Upper lobe of left lung (tissue), 6 donors: ENCODE measurements around the gene ZNF496. TPM values are rescaled to one million over a fixed set of nuclear protein-coding genes. Genes with fewer than 3 reads are reported as not detected.

Experiments used
- ATAC-seq, 2 donors: fragments of 200-7000 bp; cut with Tn5 transposase; one replicate each; pipeline ENCODE4 v1.9.1; 2022; ENCODE audit warnings: mild to moderate bottlenecking in 2 of 2, moderate library complexity in 2 of 2; ENCODE audit not compliant: low FRiP score in 2 of 2
- DNase-seq, 2 donors: peaks; one replicate each; pipeline ENCODE4 v3.0.0-alpha.2; 2019 to 2020
- H3K27ac ChIP-seq, 4 donors: fragments of 200-600 bp; sonication (generic); one replicate each; pipeline ENCODE4 v1.5.1; 2016 to 2019
- H3K27me3 ChIP-seq, 4 donors: fragments of 200-600 bp; sonication (generic); one replicate each; pipeline ENCODE4 v1.5.1; 2017 to 2019
- H3K36me3 ChIP-seq, 4 donors: fragments of 200-600 bp; sonication (generic); one replicate each; pipeline ENCODE4 v1.5.1; 2016 to 2019
- H3K4me1 ChIP-seq, 4 donors: fragments of 200-600 bp; sonication (generic); one replicate each; pipeline ENCODE4 v1.5.1; 2018 to 2019
- H3K4me3 ChIP-seq, 4 donors: fragments of 200-600 bp; sonication (generic); one replicate each; pipeline ENCODE4 v1.5.1; 2017 to 2019; ENCODE audit warnings: mild to moderate bottlenecking in 2 of 4, moderate library complexity in 1 of 4
- H3K9me3 ChIP-seq, 4 donors: fragments of 200-600 bp; sonication (generic); one replicate each; pipeline ENCODE4 v1.5.1; 2018 to 2019
- CTCF ChIP-seq, 6 experiments: fragments of 450-650 bp in 4 of 6; fragments of 200-600 bp in 2 of 6; sonication (generic) in 2 of 6; IDR thresholded peaks; one replicate each; pipeline ENCODE4 v1.5.1; 2016 to 2019; ENCODE audit warnings: antibody characterized with exemption in 6 of 6
- EP300 ChIP-seq, 4 donors: sonication (generic); formaldehyde crosslinking; IDR thresholded peaks; one replicate each; pipeline ENCODE4 v1.5.1; 2017; ENCODE audit warnings: antibody characterized with exemption in 4 of 4, control low read depth in 2 of 4
- POLR2A ChIP-seq, 4 donors: fragments of 450-650 bp; IDR thresholded peaks; one replicate each; pipeline ENCODE4 v1.5.1; 2016 to 2017; ENCODE audit warnings: antibody characterized with exemption in 4 of 4, mild to moderate bottlenecking in 2 of 4
- POLR2AphosphoS5 ChIP-seq, 2 donors: sonication (generic); formaldehyde crosslinking; IDR thresholded peaks; one replicate each; pipeline ENCODE4 v1.5.1; 2017; ENCODE audit warnings: antibody characterized with exemption in 2 of 2
- WGBS, 2 donors: methylation state at CpG; one replicate each; pipeline ENCODE4 v1.1.5; 2017 to 2018; 5-methylcytosine and 5-hydroxymethylcytosine counted together
- total RNA-seq, 6 donors: library from RNA; depleted of rRNA in 4 of 6; stranded (reverse); fragments of >200 nt in 4 of 6; gene quantifications; one replicate each; pipeline versions ENCODE4 v1.1.0 to v1.2.1, GENCODE V29; 2016 to 2021
- donor health status: DM: no; HTN: no; CAD: no; lungs with moderate emphysema.
- donor health status: DM: no; HTN: yes; CAD: no; lungs with severe emphysema.

Gene ZNF496
- total RNA-seq, 6 donors from 2014 or later = 20.8 to 59.7 (median 27.2) TPM

- 95 to 98% methylated on average over 32 to 47 of the region's 47 CpGs for WGBS, 2 donors
- no peaks in the 10 kb centered on the region for H3K4me1 ChIP-seq
- ATAC-seq (peak in 1 of 2 donors; percentile 21), DNase-seq (peak in 1 of 2 donors; percentile 70)
- no peak overlapping the region for H3K27ac ChIP-seq
- peaks cover 7 to 61% (median 32%) of the 10 kb centered on the region in 4 donors for H3K36me3 ChIP-seq
- H3K4me3 ChIP-seq = no peak overlapping the region
- H3K9me3 ChIP-seq = no peaks in the 10 kb centered on the region
- no peaks in the 10 kb centered on the region for H3K27me3 ChIP-seq
- no peak for TF ChIP-seq CTCF (IDR thresholded peaks at IDR 0.05)
- no peak for TF ChIP-seq POLR2A (IDR thresholded peaks at IDR 0.05)
- TF ChIP-seq EP300 (IDR thresholded peaks at IDR 0.05) = no peak
- no peak for TF ChIP-seq POLR2AphosphoS5 (IDR thresholded peaks at IDR 0.05)
These were observed 31.0 kb downstream of the ZNF496 start for GRCh38 chr1:247300491-247301175.

GRCh38 chr1:247299723-247300381 is 31.8 kb downstream of the ZNF496 start:
- Histone ChIP-seq H3K27ac (no peak overlapping the region), H3K36me3 (peaks cover 4 to 58% (median 30%) of the 10 kb centered on the region in 4 donors), H3K9me3 (no peaks in the 10 kb centered on the region), H3K4me1 (no peaks in the 10 kb centered on the region), H3K4me3 (no peak overlapping the region), H3K27me3 (no peaks in the 10 kb centered on the region)
- 91% methylated on average over 12 of the region's 12 CpGs for WGBS, 2 donors
- DNase-seq = no peak
- no peak for ATAC-seq
- TF ChIP-seq CTCF (IDR thresholded peaks at IDR 0.05) (no peak), POLR2A (IDR thresholded peaks at IDR 0.05) (no peak), EP300 (IDR thresholded peaks at IDR 0.05) (no peak), POLR2AphosphoS5 (IDR thresholded peaks at IDR 0.05) (no peak)

- WGBS, 2 donors = 81 to 92% methylated on average over 3 to 4 of the region's 4 CpGs
- Histone ChIP-seq H3K27me3 (no peaks in the 10 kb centered on the region), H3K4me1 (no peaks in the 10 kb centered on the region), H3K9me3 (no peaks in the 10 kb centered on the region), H3K27ac (no peak overlapping the region), H3K4me3 (no peak overlapping the region), H3K36me3 (peaks cover 4 to 47% (median 24%) of the 10 kb centered on the region in 4 donors)
- DNase-seq (no peak), ATAC-seq (no peak)
- TF ChIP-seq EP300 (IDR thresholded peaks at IDR 0.05) (no peak), POLR2AphosphoS5 (IDR thresholded peaks at IDR 0.05) (no peak), POLR2A (IDR thresholded peaks at IDR 0.05) (no peak), CTCF (IDR thresholded peaks at IDR 0.05) (no peak)
These were observed 33.0 kb downstream of the ZNF496 start for GRCh38 chr1:247298701-247299100.

- 86 to 88% methylated on average over 6 of the region's 6 CpGs for WGBS, 2 donors
- Histone ChIP-seq H3K27ac (no peak overlapping the region), H3K27me3 (no peaks in the 10 kb centered on the region), H3K36me3 (peaks cover 4 to 41% (median 24%) of the 10 kb centered on the region in 4 donors), H3K4me3 (no peak overlapping the region), H3K4me1 (no peaks in the 10 kb centered on the region), H3K9me3 (no peaks in the 10 kb centered on the region)
- DNase-seq = no peak
- TF ChIP-seq POLR2A (IDR thresholded peaks at IDR 0.05) = no peak
- no peak for TF ChIP-seq CTCF (IDR thresholded peaks at IDR 0.05)
- TF ChIP-seq POLR2AphosphoS5 (IDR thresholded peaks at IDR 0.05) = no peak
- TF ChIP-seq EP300 (IDR thresholded peaks at IDR 0.05) = no peak
- no peak for ATAC-seq
These were observed 33.6 kb downstream of the ZNF496 start for GRCh38 chr1:247298124-247298481.
